ENCODE data around the gene BTRC.

Gene BTRC

GRCh38 chr10:101446947-101447346, 93.0 kb downstream of the BTRC start:
- DNase-seq = no peak

DNA sequence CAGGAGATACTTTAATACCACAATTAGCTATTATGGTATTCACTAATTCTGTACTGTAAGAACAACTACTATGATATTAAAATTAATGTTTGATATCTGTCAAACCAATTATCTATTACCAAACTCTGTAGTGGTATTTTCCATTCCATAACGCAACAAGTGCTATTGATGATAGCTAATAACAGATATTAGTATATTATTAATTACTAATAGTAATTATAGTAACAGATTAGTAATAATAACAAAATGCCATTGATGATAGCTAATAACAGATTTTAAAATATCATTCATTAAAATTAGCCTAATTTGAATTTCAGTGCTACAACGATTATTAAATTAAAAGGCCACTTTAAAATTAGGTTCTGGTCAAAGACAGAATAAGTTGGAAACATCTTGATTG, 93.5 kb downstream of the BTRC start:
- DNase-seq = no peak

DNA sequence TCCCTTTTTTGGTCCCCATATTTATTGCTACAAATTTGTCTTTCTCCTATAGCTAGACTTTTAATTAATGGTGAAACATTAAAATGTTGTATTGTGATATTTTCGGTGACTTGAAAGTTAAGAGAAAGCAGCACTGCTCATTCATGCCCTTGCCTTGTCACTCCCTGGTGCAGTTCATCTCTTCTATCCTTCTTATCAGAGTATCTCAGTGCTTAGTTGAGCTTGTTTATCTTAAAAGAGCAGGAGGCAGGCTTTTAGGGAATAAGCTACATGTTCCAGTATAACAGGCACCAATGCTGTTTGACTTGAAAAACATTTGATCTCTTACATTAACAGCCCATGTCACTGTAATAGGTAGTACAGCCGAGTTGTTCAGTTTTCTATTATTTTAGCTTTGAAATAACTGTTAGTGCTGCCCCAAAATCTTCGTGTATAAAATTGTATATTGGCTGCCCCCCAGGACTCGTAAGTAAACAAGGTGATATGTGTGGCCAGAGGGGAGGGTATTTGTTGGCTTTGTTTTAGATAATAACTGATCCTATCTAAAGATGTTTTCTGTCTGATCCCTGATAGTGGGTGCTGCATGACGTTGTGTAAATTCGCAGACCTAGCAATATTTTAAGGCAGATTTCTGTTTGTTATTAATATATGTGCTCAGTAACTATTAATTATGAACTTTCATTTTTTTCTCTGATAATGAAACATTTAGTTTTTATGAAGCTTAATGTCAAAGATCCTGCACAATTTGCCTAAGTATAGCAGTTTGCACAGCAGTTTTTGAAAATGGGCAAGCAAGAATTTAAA, 96.5 kb downstream of the BTRC start:
- no peak for DNase-seq

DNA sequence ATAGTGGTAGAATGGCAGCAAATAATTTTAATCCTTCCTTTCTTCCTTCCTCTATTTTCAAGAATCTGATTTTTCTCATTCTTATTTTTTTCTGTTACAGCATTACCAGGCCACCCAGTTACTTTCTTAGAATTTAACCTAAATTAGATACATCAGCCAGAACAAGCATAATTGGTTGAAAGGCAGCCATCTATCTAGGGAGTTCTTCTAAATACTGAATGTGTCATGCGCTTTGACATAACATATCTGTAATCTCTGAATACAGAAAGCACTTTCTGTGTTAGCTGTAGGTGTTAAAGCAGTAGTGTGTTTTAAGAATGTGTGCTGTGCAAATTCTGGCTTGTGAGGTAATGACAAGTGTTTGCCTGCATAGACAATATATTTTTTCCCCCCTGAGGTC, 97.3 kb downstream of the BTRC start:
- DNase-seq = no peak

DNA sequence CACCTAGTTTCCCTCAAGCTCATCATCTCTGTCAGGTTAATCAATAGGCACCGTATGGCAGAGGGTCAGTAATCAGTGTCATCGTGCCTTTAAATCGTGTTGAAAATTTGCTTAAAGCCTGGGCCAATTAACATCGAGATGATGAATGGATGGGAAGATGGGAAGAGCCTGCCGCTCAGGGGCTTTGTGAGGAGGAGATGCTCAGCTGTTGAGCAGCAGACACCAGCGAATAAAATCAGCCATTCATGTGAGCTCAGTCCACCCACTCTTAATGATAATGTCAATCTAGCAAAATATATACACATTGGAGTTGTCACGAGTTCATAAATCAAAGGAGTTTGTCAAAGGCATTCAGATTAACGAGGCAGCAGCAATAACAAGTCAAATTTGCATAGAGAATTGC, 97.7 kb downstream of the BTRC start:
- DNase-seq = no peak

DNA sequence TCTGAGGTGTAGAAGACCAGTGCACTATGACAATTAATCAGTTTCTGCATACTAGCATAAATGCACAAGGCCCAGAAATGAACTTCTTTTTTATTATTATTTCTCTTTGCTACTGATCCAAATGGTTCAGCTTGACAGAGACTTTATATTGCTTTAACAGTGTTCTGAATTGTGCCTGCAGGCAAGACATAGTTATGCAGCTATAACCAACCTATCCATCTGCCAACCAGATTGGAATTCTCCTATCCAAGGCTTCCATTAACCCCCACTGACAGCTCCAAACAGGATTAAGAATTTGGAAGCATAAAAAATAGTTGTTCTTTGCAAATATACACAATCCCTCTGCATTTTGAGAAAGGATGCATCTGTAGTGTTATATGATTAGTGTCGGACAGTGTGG, 98.2 kb downstream of the BTRC start:
- no peak for DNase-seq

DNA sequence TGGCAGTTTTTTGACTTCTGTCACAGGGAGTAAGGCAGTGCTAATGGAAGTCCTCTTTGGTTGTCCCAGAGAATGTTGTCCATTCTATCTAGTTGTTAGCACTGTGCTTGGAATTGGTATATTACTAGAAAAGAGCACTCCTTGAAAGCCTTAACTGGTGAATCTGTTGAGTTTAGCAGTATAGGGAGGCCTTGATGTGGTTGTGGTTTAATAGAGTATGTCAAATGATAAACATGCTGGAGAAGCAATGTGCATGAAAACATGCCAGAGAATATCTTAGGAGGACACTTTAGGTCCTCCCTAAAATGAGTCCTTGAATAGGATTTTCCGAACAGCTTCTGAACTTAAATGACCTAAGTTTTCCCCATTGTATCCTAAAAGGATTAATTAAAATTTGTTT, 98.6 kb downstream of the BTRC start:
- no peak for DNase-seq

GRCh38 chr10:101453318-101453717, 99.4 kb downstream of the BTRC start:
- no peak for DNase-seq

- DNase-seq = no peak
These were observed 100.1 kb downstream of the BTRC start for GRCh38 chr10:101453791-101454718.

DNA sequence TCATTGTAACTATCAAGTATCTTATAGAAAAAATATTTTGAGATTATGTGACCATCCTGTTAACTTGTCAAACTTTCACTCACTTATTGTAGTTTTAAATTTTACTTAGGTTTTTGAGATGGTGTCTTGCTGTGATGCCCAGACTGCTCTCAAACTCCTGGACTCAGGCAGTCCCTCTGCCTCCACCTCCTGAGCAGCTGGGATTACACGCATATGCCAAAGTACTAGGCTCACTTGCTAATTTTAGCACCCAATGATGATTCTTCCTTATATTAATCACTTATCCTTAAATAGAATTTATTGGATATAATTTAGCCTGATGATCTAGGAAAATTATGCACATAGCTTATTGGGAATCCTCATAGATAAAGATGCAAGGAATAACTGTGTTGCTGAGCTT, 104.9 kb downstream of the BTRC start:
- DNase-seq = no peak

DNA sequence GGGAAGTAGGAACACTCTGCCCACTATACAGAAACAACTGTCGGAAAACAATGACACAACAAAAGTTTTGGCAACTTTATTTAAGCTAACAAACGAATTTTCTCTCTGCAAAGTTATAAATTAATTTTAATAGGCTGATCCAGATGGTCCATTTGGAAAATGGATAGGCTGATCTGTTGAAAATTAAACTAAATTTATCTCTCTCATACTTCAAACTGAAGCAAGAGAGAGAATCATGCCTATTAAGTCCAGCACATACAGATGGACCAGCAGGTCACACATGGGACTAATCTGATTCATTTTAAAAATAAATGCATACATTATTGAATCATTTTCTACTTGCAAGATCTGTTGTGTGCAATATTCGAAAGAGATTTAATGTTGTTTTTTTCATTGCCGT, 110.1 kb downstream of the BTRC start:
- no peak for DNase-seq

- no peak for DNase-seq
These were observed 110.6 kb downstream of the BTRC start for GRCh38 chr10:101464599-101464998.

- DNase-seq = no peak
These were observed 112.3 kb downstream of the BTRC start for GRCh38 chr10:101466016-101466912.

DNA sequence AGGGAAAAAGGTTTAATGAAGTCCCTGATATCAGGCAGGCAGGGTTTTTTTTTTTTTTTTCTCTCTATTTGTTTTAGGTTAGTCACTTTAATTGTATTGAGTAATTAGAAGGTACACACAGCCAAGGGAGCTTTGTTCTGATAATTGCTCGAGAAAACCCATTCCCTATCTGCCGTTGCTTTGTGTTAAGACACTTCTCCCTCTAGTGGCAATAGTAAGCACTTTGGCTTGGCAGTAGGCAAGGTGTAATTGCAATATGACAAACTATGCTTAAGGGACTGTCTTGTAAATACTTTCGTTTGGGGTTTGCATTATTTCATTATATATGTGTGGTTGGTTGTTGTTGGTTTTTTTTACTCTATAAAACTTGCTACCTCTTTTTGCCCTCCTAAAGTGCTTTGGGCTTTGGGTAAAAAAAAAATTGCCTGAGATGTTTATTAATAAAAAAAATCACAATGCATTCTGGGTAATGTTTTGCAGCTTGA, 113.4 kb downstream of the BTRC start:
- DNase-seq = peak; percentile 7

GRCh38 chr10:101468159-101468558, 114.2 kb downstream of the BTRC start:
- no peak for DNase-seq

- DNase-seq = no peak
These were observed 122.4 kb downstream of the BTRC start for GRCh38 chr10:101476383-101476782.

GRCh38 chr10:101478956-101479355, 125.0 kb downstream of the BTRC start:
- no peak for DNase-seq

DNA sequence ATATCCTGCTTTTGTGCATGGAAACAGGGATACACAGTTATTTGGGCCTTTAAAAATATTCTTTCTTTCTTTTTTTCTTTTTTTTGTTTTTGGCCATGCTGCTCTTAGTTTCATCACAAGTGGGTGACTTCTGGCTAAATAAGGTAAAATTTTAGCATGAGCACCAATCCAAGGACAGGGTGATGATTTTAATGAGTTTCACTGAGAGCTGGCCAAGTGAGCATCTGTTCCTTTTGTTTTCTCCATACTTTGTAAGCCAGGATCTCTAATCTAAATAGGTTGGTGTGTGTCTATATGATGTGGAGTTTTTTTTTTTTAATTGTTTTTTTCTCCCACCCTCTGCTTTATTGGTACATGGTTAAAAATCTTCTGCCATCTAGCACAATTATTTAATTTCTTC, 127.3 kb downstream of the BTRC start:
- DNase-seq = no peak

- DNase-seq = no peak
These were observed 128.6 kb downstream of the BTRC start for GRCh38 chr10:101482568-101482967.

DNA sequence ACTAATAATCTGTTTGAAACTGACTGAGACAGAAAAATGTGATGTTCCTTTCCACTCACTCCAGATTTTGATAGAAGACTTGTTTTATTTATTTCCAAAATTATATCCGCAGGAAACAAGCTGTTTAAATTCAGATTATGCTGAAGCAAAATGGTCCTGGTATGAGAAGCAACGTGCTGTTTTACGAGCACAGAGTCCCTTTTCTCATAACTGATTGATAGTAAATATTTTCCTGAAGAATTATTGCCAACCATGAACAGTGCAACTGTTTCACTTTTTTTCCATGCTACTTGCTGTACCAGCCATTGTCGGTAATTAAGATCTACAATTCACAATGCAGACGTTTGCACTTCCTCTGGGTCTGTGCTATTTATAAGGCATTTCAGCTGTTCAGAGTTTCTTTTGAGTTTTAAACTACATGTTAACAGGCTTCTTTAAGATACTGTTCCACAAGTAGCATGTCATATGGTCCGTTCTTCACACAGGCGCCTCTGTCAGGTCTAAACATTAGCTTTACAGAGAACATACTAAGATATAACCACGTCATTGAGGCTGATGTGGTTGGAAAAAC, 130.3 kb downstream of the BTRC start:
- no peak for DNase-seq

DNA sequence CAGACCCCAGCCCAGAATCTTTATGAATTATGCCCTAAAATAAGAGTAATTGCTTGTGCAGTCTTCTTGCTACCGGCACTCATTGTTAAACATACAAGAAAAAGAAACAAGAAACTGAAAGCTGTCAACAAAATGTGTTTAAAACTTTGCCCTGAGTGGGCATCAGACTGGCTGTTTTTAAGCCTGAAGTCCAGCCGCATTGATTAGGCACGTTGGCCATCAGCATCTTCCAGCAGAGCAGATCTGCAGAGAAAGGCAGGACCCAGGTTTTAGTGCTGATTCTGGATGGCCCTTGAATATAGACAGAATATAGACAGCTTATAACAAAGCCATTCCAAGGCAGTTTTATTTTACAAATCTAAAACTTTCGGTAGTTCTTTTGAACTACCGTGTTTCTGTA, 131.2 kb downstream of the BTRC start:
- no peak for DNase-seq

Data from activated naive CD4-positive, alpha-beta T cell treated with Interleukin-2 at 50 U/mL for 16 hours (primary cell).